Superior temporal gyrus (tissue), 1 donor: ENCODE results near the gene HOXA4.

Experiments used
- DNase-seq: peaks from one replicate; pipeline ENCODE4 v3.0.0-alpha.2; 2016; ENCODE audit errors: extremely low spot score

The HOXA4 gene

GRCh38 chr7:27117887-27118491 lies 12.6 kb downstream of the HOXA4 start:
- no peak for DNase-seq

GRCh38 chr7:27116962-27117886 lies 13.3 kb downstream of the HOXA4 start:
- DNase-seq: no peak

GRCh38 chr7:27116031-27116961 lies 14.3 kb downstream of the HOXA4 start:
- no peak for DNase-seq

GRCh38 chr7:27115221-27116026 lies 15.1 kb downstream of the HOXA4 start:
- no peak for DNase-seq

- no peak for DNase-seq
Observed at GRCh38 chr7:27114881-27115220, 15.7 kb downstream of the HOXA4 start.

DNA sequence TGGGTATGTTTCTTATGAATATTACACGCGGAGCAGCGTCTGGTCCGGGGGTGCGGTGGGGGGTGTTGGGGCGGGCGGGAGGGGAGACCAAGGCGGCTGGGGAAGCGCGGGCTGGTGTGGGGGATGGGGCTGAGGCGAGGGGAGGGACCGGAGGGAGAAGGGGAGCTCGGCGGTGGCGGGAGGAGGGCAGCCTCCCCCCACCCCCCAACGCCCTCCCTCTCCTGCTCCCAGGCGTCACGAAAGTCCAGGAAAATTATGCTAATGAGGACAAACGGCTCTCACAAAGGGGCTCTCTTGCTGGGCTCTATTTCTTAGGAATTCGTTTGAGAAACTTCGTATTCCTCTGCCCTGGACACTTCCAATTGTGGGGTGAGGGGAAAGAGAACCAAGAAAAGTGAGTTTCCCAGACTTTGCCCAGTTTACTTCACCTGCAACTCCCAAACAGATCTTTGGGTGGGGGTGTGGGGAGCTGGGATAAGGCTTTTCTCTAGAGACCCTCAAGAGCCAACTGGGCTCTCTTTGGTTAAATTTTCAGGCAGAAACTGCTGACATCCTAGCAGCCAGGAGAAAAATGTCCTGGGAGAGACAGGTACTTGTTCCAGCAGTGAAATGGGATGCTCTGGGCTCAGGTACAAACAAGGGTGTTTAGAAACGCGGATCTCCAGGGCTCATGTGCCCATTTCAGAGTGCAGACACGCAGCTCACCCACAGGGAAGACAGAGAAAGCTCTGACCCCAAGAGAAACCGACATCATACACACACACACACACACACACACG lies 16.4 kb downstream of the HOXA4 start:
- DNase-seq: no peak

GRCh38 chr7:27112955-27113949 lies 17.3 kb downstream of the HOXA4 start:
- no peak for DNase-seq

- no peak for DNase-seq
Observed at GRCh38 chr7:27112361-27112760, 18.2 kb downstream of the HOXA4 start.

GRCh38 chr7:27111751-27112277 lies 18.7 kb downstream of the HOXA4 start:
- no peak for DNase-seq

DNA sequence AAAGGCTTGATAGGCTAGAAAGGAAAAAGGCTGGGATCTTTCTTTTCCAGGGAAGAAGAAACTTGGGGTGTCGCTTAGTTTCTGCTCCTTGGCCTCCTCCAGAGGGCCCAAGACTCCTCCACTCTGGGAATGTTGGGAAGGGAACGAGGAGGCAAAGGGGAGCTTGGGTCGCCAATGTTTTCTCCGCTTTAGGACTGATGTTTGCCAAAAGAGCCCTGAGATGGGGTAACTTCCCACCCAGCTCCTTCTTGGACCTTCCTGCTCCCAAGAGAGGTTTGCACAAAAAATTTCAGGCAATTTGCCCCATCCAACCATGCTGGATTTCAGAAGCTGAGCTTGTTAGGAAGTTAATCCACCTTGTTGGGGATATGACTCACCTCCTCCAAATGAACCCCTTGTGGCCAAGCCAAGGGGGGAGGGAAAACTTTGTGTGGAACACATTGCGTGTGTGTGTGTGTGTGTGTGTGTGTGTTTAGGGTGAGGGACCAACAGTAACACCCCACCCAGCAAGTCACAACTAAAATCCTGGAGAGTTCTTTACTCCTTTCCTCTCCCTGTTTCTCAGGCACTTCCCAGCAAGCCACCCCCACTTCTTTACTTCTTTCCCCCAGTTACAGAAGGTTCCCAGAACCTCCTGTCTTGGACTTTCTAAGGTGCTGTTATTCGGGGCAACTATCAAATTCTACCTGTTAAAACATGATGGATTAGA lies 19.4 kb downstream of the HOXA4 start:
- DNase-seq: no peak

DNA sequence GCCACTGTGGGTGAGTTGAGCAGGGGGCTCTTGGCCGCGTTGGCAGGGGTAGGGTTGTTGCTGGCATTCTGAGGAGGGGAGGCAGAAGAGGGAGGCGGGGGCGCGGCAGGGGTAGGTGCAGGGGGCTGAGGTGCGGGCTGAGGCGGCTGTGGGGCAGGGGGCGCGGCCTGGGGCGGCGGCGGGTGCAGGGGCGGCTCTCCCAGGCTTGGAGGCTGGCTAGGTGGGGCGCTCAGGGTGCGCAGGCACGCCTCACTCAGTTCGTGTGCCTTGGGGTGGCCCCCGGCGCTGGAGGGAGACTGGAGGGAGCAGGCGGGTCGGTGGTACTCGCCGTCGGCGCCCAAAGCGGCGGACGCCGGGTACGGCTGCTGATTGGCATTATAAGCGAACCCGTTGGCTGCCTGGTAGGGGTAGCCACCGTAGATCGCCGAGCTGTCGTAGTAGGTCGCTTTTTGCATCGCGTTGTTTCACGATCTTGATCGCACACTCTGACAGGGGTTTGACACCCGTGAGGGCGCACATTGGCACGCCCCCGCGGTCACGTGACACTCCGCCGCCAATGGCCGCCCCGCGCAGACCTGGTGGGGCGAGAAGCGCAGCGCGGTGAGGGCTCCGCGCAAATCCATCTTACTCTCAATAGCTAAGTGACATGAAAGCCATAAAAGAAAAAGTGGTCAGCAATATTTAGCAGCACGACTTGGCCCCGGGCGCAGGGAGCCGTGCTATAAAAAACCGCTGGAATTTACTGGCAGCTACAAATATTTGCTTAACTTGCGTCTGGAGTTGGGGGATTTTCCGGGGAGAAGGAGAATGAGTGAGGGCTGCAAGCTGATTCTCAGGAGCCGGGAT lies 20.1 kb downstream of the HOXA4 start:
- DNase-seq: no peak

GRCh38 chr7:27109466-27110185 lies 20.9 kb downstream of the HOXA4 start:
- DNase-seq: no peak

DNA sequence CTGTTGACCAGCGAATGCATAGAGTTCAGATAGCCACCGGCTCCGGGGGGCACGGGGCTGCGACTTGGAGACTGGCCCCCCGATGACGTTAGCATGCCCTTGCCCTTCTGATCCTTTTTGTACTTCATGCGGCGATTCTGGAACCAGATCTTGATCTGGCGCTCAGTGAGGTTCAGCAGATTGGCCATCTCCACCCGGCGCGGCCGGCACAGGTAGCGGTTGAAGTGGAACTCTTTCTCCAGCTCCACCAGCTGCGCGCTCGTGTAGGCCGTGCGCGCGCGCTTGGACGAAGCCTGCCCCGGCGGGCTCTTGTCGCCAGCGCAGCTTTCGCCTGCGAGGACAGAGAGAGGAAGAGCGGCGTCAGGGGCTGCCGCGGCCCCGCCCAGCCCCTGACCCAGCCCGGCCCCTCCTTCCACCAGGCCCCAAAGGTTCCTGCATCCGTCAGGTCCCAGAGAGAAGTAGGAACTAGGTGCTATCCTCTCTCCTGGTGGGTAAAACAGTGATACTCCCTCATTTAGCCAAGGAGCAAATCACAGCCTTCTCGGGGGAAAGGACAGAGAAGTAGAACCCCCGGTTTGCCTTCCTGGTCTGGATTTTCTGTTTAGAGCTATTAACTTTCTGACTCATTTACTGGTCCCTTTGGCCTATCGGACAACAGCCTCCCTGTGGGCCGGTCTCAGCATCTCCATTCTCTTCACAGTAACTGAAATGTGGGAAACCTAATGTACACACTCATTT lies 22.0 kb downstream of the HOXA4 start:
- no peak for DNase-seq

- DNase-seq: no peak
Observed at GRCh38 chr7:27107391-27108381, 22.9 kb downstream of the HOXA4 start.

- DNase-seq: no peak
Observed at GRCh38 chr7:27106901-27107240, 23.7 kb downstream of the HOXA4 start.
